GM12878 (cell line): ENCODE results near the gene TUNAR. TPM values are rescaled to one million over a fixed set of nuclear protein-coding genes. Genes with fewer than 3 reads are reported as not detected.

Experiments used
- ATAC-seq: fragments of 200-7000 bp; cut with Tn5 transposase; 3 replicates; pipeline ENCODE4 v1.9.1; 2020; ENCODE audit warnings: mild to moderate bottlenecking, moderate library complexity
- BruUV-seq: library from RNA; stranded (reverse); fragments of 400-500 nt; replicated peaks from 2 replicates; lab custom pipeline; 2021; lab: Mats Ljungman, UMichigan
- CTCF ChIA-PET: fragments of 300-600 bp; sonication (Branson Sonifier 250); formaldehyde crosslinking; extraction: SDS; loops from one replicate; lab custom pipeline; 2021; ENCODE audit warnings: inconsistent platforms; lab: Yijun Ruan, JAX
- POLR2A ChIA-PET: fragments of 350-600 bp; formaldehyde crosslinking; extraction: SDS; loops from one replicate; lab custom pipeline; 2021; ENCODE audit warnings: inconsistent platforms; lab: Charles Lee
- RAD21 ChIA-PET: fragments of 300-600 bp; sonication (Branson Sonifier 250); formaldehyde crosslinking; loops from one replicate; lab custom pipeline; 2023; ENCODE audit warnings: antibody characterized with exemption; ENCODE audit not compliant: unreplicated experiment; lab: Charles Lee
- SMC1A ChIA-PET: fragments of 300-600 bp; sonication (Branson Sonifier 250); formaldehyde crosslinking; loops from one replicate; lab custom pipeline; 2023; ENCODE audit not compliant: unreplicated experiment, uncharacterized antibody; lab: Charles Lee
- DNase-seq: peaks from one replicate; pipeline ENCODE4 v3.0.0-alpha.2; 2011; ENCODE audit warnings: low read depth, low spot score
- FAIRE-seq: peaks from 3 replicates; lab custom pipeline; 2011; peaks lifted over from hg19 to GRCh38; lab: Jason Lieb, UNC
- H2AFZ ChIP-seq: 2 replicates; pipeline ENCODE4 v1.6.0; 2011; ENCODE audit warnings: low read depth, low read length, control low read depth; ENCODE audit not compliant: control insufficient read depth
- H3K27ac ChIP-seq: 2 replicates; pipeline ENCODE4 v1.5.1; 2011; ENCODE audit warnings: control low read depth; ENCODE audit not compliant: control insufficient read depth, insufficient read depth
- H3K27me3 ChIP-seq, 2 experiments: replicated peaks in 1 of 2; 2 replicates each; pipeline versions ENCODE4 v1.6.0 to v1.6.1; 2011; ENCODE audit warnings: low read length in 1 of 2; ENCODE audit not compliant: control insufficient read depth in 2 of 2, insufficient read depth in 2 of 2
- H3K36me3 ChIP-seq, 2 experiments: 2 replicates each; pipeline ENCODE4 v1.5.1; 2011; ENCODE audit warnings: low read length in 1 of 2; ENCODE audit not compliant: control insufficient read depth in 2 of 2, insufficient read depth in 2 of 2
- H3K4me1 ChIP-seq: 2 replicates; pipeline ENCODE4 v1.6.1; 2011; ENCODE audit warnings: mild to moderate bottlenecking, low read length, moderate library complexity, mixed read lengths; ENCODE audit not compliant: control insufficient read depth, insufficient read depth
- H3K4me2 ChIP-seq: 2 replicates; pipeline ENCODE4 v1.6.0; 2011; ENCODE audit warnings: control low read depth; ENCODE audit not compliant: control insufficient read depth, insufficient read depth
- H3K4me3 ChIP-seq: fragments of 200-600 bp; sonication (generic); 2 replicates; pipeline ENCODE4 v1.5.1; 2016
- H3K79me2 ChIP-seq: 2 replicates; pipeline ENCODE4 v1.6.0; 2011; ENCODE audit warnings: low read length; ENCODE audit not compliant: control insufficient read depth, insufficient read depth
- H3K9ac ChIP-seq: 2 replicates; pipeline ENCODE4 v1.8.0; 2011; ENCODE audit warnings: low read length, control low read depth, mixed read lengths; ENCODE audit not compliant: control insufficient read depth, insufficient read depth
- H3K9me3 ChIP-seq: replicated peaks from 3 replicates; pipeline ENCODE4 v1.5.1; 2011; ENCODE audit warnings: mild to moderate bottlenecking, low read length; ENCODE audit not compliant: control insufficient read depth, insufficient read depth
- H4K20me1 ChIP-seq: 2 replicates; pipeline ENCODE4 v1.6.0; 2011; ENCODE audit not compliant: control insufficient read depth, insufficient read depth
- CEBPB ChIP-seq, 2 experiments: fragments of 150-350 bp in 1 of 2; IDR thresholded peaks; 2 replicates each; pipeline ENCODE4 v1.6.1; 2012 to 2014; ENCODE audit warnings: low read depth in 2 of 2, low read length in 2 of 2, borderline replicate concordance in 1 of 2, inconsistent platforms in 1 of 2
- CUX1 ChIP-seq: IDR thresholded peaks from 2 replicates; pipeline ENCODE4 v1.6.1; 2012; ENCODE audit warnings: improper control_type of control experiment, low read depth, low read length; ENCODE audit not compliant: insufficient replicate concordance
- HDAC2 ChIP-seq: fragments of 200-600 bp; sonication (generic); IDR thresholded peaks from 2 replicates; pipeline ENCODE4 v1.6.1; 2017
- LARP7 ChIP-seq: fragments of 450-650 bp; IDR thresholded peaks from 2 replicates; pipeline ENCODE4 v1.6.1; 2017; ENCODE audit warnings: mild to moderate bottlenecking
- MEF2A ChIP-seq: IDR thresholded peaks from 2 replicates; pipeline ENCODE4 v1.6.1; 2011; ENCODE audit warnings: low read depth, mild to moderate bottlenecking, low read length, moderate library complexity; ENCODE audit not compliant: insufficient read depth
- USF1 ChIP-seq: IDR thresholded peaks from 2 replicates; pipeline ENCODE4 v1.6.1; 2011; ENCODE audit warnings: borderline replicate concordance, low read depth, mild to moderate bottlenecking, moderate library complexity, mixed read lengths, low read length; ENCODE audit not compliant: insufficient read depth; ENCODE audit errors: extremely low read length
- ZBTB33 ChIP-seq: fragments of 450-650 bp; IDR thresholded peaks from 2 replicates; pipeline ENCODE4 v1.6.1; 2017; ENCODE audit warnings: mild to moderate bottlenecking
- WGBS: methylation state at CpG from one replicate; pipeline ENCODE4 v1.1.6; 2016; ENCODE audit warnings: low lambda C conversion rate; ENCODE audit not compliant: insufficient replicate concordance, insufficient coverage; ENCODE audit errors: missing lambda C conversion rate; 5-methylcytosine and 5-hydroxymethylcytosine counted together
- in situ Hi-C: fragments of 300-500 bp; cut with MboI; formaldehyde crosslinking; loops from 9 replicates; pipeline ENCODE4 v1.14.3; 2018; ENCODE audit warnings: mixed read lengths
- intact Hi-C: fragments of 100-400 bp; cut with micrococcal nuclease; formaldehyde crosslinking; loops from one replicate; pipeline ENCODE4 v1.14.2; 2022; ENCODE audit not compliant: unreplicated experiment
- polyA plus RNA-seq, 11 experiments: library from polyadenylated mRNA; depleted of rRNA in 4 of 11; unstranded in 6 of 11; stranded (reverse) in 5 of 11; fragments of >200 nt; fragmentation: Nextera tagmentation in 4 of 11; fragmentation: Illumina TruSeq in 1 of 11; extraction: Ambion mirVana in 4 of 11; extraction: Trizol in 1 of 11; gene quantifications; 1 replicate in 1 of 11; 2 replicates in 10 of 11; pipeline versions ENCODE4 v1.2.1 to v1.2.3, GENCODE V29; 2011 to 2016; ENCODE audit warnings: inconsistent platforms in 2 of 11, missing spikeins in 2 of 11, low read depth in 1 of 11
- total RNA-seq, 4 experiments: library from RNA; depleted of rRNA in 3 of 4; stranded (reverse); fragments of >200 nt in 3 of 4; fragmentation: Illumina TruSeq in 1 of 4; extraction: Trizol in 1 of 4; gene quantifications; 2 replicates each; pipeline versions ENCODE4 v1.2.1 to v1.2.3, GENCODE V29; 2013 to 2021

Gene TUNAR
- total and polyA plus RNA-seq, 10 of the 15 experiments (the other 5 are each of a cell fraction or from before 2014, with no cell fraction given), result 0.02 TPM; not detected in 9

GRCh38 chr14:95956601-95957460, 80.2 kb downstream of the TUNAR start:
- H3K79me2 ChIP-seq, result no peaks in the 10 kb centered on the region
- no peaks in the 10 kb centered on the region; the same call in 1 of the 2 replicates for H4K20me1 ChIP-seq
- in situ Hi-C loops (no loop called here), intact Hi-C loops (no loop called here)
- RAD21 ChIA-PET, result no interaction called here
- H3K9me3 ChIP-seq, result no peaks in the 10 kb centered on the region
- FAIRE-seq (no peak), DNase-seq (no peak), ATAC-seq (peak; percentile 54)
- no peak overlapping the region for H2AFZ ChIP-seq
- SMC1A ChIA-PET, result no interaction called here
- H3K27ac ChIP-seq, result no peak overlapping the region
- no peaks in the 10 kb centered on the region; a peak in 1 of 4 replicates for H3K27me3 ChIP-seq
- no peak overlapping the region for H3K9ac ChIP-seq
- BruUV-seq, result no TSS peak
- no peak overlapping the region for H3K4me3 ChIP-seq
- CTCF ChIA-PET, result no interaction called here
- POLR2A ChIA-PET, result no interaction called here
- WGBS, result 27% methylated on average over 5 of the region's 5 CpGs
- no peaks in the 10 kb centered on the region for H3K4me1 ChIP-seq
- TF ChIP-seq HDAC2, result no peak
- no peak for TF ChIP-seq MEF2A
- no peak overlapping the region for H3K4me2 ChIP-seq
- H3K36me3 ChIP-seq, result no peaks in the 10 kb centered on the region

GRCh38 chr14:95958105-95958504, 81.5 kb downstream of the TUNAR start:
- Histone ChIP-seq H3K9ac (no peak overlapping the region), H3K9me3 (no peaks in the 10 kb centered on the region), H2AFZ (no peak overlapping the region), H3K79me2 (no peaks in the 10 kb centered on the region), H3K27ac (no peak overlapping the region), H4K20me1 (no peaks in the 10 kb centered on the region; the same call in 1 of the 2 replicates), H3K4me1 (no peaks in the 10 kb centered on the region), H3K4me3 (no peak overlapping the region), H3K36me3 (no peaks in the 10 kb centered on the region), H3K27me3 (no peaks in the 10 kb centered on the region; a peak in 1 of 4 replicates), H3K4me2 (no peak overlapping the region)
- 36% methylated on average over 3 of the region's 3 CpGs for WGBS
- RAD21 ChIA-PET, result no interaction called here
- ATAC-seq (no peak), DNase-seq (no peak), FAIRE-seq (no peak)
- in situ Hi-C loops, result no loop called here
- intact Hi-C loops, result no loop called here
- POLR2A ChIA-PET, result no interaction called here
- BruUV-seq, result no TSS peak
- CTCF ChIA-PET, result no interaction called here
- SMC1A ChIA-PET, result interaction anchor here (0.6 kb wide), 1 partner anchor 1593 kb away, joined by 4 read pairs; no protein-coding TSS in a partner anchor
- no peak for TF ChIP-seq USF1
- no peak for TF ChIP-seq LARP7
- no peak for TF ChIP-seq CUX1
- no peak for TF ChIP-seq CEBPB (IDR thresholded peaks at IDR 0.05; ENCODE audit: borderline replicate concordance in 1 of 2, low read depth in 2 of 2, low read length in 2 of 2)
- TF ChIP-seq ZBTB33, result no peak
